H1 (cell line): Measurements from ENCODE around the gene PPCDC. TPM values are rescaled to one million over a fixed set of nuclear protein-coding genes. Genes with fewer than 3 reads are reported as not detected.

ENCODE experiments used
- CTCF ChIA-PET: fragments of 300-600 bp; sonication (Branson Sonifier 250); formaldehyde crosslinking; loops from one replicate; lab custom pipeline; 2021; ENCODE audit not compliant: partially characterized antibody; lab: Charles Lee
- POLR2A ChIA-PET: fragments of 300-600 bp; sonication (Branson Sonifier 250); formaldehyde crosslinking; loops from one replicate; lab custom pipeline; 2021; ENCODE audit warnings: inconsistent platforms; ENCODE audit not compliant: partially characterized antibody; lab: Charles Lee
- DNase-seq, 2 experiments: peaks; one replicate each; pipeline versions ENCODE4 v3.0.0 to v3.0.0-alpha.2; 2010 to 2022; ENCODE audit warnings: low spot score in 2 of 2, low read depth in 1 of 2, mixed read lengths in 1 of 2
- FAIRE-seq: peaks from 2 replicates; lab custom pipeline; 2011; peaks lifted over from hg19 to GRCh38; lab: Jason Lieb, UNC
- H2AFZ ChIP-seq: 2 replicates; pipeline ENCODE4 v1.8.1; 2012; ENCODE audit warnings: low read length, inconsistent platforms
- H2AK5ac ChIP-seq: 2 replicates; pipeline ENCODE4 v1.6.1; 2013; ENCODE audit warnings: low read depth, low read length
- H2BK120ac ChIP-seq: replicated peaks from 2 replicates; pipeline ENCODE3; 2013; ENCODE audit warnings: low read depth, low read length, inconsistent platforms
- H2BK12ac ChIP-seq: 2 replicates; pipeline ENCODE4 v1.6.1; 2013; ENCODE audit warnings: low read depth, low read length
- H2BK15ac ChIP-seq: 2 replicates; pipeline ENCODE4 v1.6.1; 2013; ENCODE audit warnings: low read length
- H2BK20ac ChIP-seq: 2 replicates; pipeline ENCODE4 v1.6.1; 2013; ENCODE audit warnings: low read length
- H2BK5ac ChIP-seq: 2 replicates; pipeline ENCODE4 v1.6.1; 2013; ENCODE audit warnings: low read depth, low read length
- H3K14ac ChIP-seq: 2 replicates; pipeline ENCODE4 v1.6.1; 2013; ENCODE audit warnings: inconsistent platforms; ENCODE audit not compliant: insufficient read length
- H3K18ac ChIP-seq: 2 replicates; pipeline ENCODE4 v1.6.1; 2013; ENCODE audit warnings: low read length; ENCODE audit errors: extremely low read depth
- H3K23ac ChIP-seq: 2 replicates; pipeline ENCODE4 v1.6.1; 2013; ENCODE audit warnings: inconsistent platforms; ENCODE audit not compliant: insufficient read length
- H3K23me2 ChIP-seq: 2 replicates; pipeline ENCODE4 v1.6.1; 2013; ENCODE audit warnings: low read depth, low read length
- H3K27ac ChIP-seq: 2 replicates; pipeline ENCODE4 v1.6.1; 2011; ENCODE audit warnings: low read depth, low read length, inconsistent platforms
- H3K27me3 ChIP-seq, 4 experiments: replicated peaks in 1 of 4; 1 replicate in 1 of 4; 2 replicates in 3 of 4; pipeline versions ENCODE4 v1.6.1 to v1.8.1; 2011 to 2013; ENCODE audit warnings: low read length in 3 of 4, mild to moderate bottlenecking in 3 of 4, inconsistent platforms in 2 of 4, mixed read lengths in 2 of 4, moderate library complexity in 1 of 4; ENCODE audit not compliant: control insufficient read depth in 3 of 4, insufficient read depth in 3 of 4; ENCODE audit errors: extremely low read depth in 1 of 4
- H3K36me3 ChIP-seq, 4 experiments: 2 replicates each; pipeline versions ENCODE4 v1.6.1 to v1.8.1; 2011 to 2013; ENCODE audit warnings: mild to moderate bottlenecking in 4 of 4, low read length in 3 of 4, moderate library complexity in 2 of 4, control low read depth in 1 of 4, inconsistent platforms in 1 of 4; ENCODE audit not compliant: insufficient read depth in 4 of 4, control insufficient read depth in 2 of 4
- H3K4ac ChIP-seq: replicated peaks from 2 replicates; pipeline ENCODE3; 2013; ENCODE audit warnings: low read length, low read depth, mixed read lengths, inconsistent platforms; ENCODE audit not compliant: insufficient read length
- H3K4me1 ChIP-seq, 4 experiments: replicated peaks in 1 of 4; 1 replicate in 1 of 4; 2 replicates in 3 of 4; pipeline versions ENCODE4 v1.6.1 to v1.8.1; 2011 to 2013; ENCODE audit warnings: low read length in 3 of 4, inconsistent platforms in 2 of 4, mixed read lengths in 1 of 4; ENCODE audit not compliant: insufficient read depth in 4 of 4, control insufficient read depth in 3 of 4
- H3K4me2 ChIP-seq, 2 experiments: 2 replicates each; pipeline versions ENCODE4 v1.6.1 to v1.8.1; 2011 to 2013; ENCODE audit warnings: low read depth in 2 of 2, low read length in 2 of 2, control low read depth in 1 of 2, inconsistent platforms in 1 of 2, mild to moderate bottlenecking in 1 of 2; ENCODE audit not compliant: insufficient read depth in 1 of 2
- H3K4me3 ChIP-seq, 4 experiments: fragments of 200-600, 300-600 bp in 1 of 4; sonication (generic), shearing (Covaris generic), sonication (Bioruptor Twin) in 1 of 4; 2 replicates each; pipeline versions ENCODE4 v1.5.1 to v1.8.1; 2011 to 2016; ENCODE audit warnings: low read length in 4 of 4, low read depth in 3 of 4, control low read depth in 2 of 4, inconsistent platforms in 2 of 4, mild to moderate bottlenecking in 2 of 4, mixed read lengths in 1 of 4, moderate library complexity in 1 of 4; ENCODE audit not compliant: insufficient read depth in 2 of 4; ENCODE audit errors: extremely low read depth in 1 of 4
- H3K56ac ChIP-seq: replicated peaks from 2 replicates; pipeline ENCODE3; 2013; ENCODE audit warnings: low read depth, mild to moderate bottlenecking, mixed read lengths, low read length, inconsistent platforms; ENCODE audit not compliant: insufficient read length
- H3K79me1 ChIP-seq: 2 replicates; pipeline ENCODE4 v1.6.1; 2013; ENCODE audit warnings: low read depth, low read length, control low read depth
- H3K79me2 ChIP-seq, 2 experiments: 2 replicates each; pipeline versions ENCODE4 v1.6.1 to v1.8.1; 2012 to 2013; ENCODE audit warnings: low read length in 2 of 2, mild to moderate bottlenecking in 2 of 2, inconsistent platforms in 1 of 2; ENCODE audit not compliant: insufficient read depth in 2 of 2, control insufficient read depth in 1 of 2
- H3K9ac ChIP-seq, 4 experiments: replicated peaks in 1 of 4; 1 replicate in 1 of 4; 2 replicates in 3 of 4; pipeline versions ENCODE4 v1.6.1 to v1.8.1; 2011 to 2013; ENCODE audit warnings: low read depth in 3 of 4, low read length in 3 of 4, control low read depth in 2 of 4, mild to moderate bottlenecking in 2 of 4, moderate library complexity in 2 of 4, inconsistent platforms in 1 of 4; ENCODE audit errors: extremely low read depth in 1 of 4
- H3K9me3 ChIP-seq, 2 experiments: 2 replicates each; pipeline versions ENCODE4 v1.6.1 to v1.8.1; 2012 to 2013; ENCODE audit warnings: mild to moderate bottlenecking in 2 of 2, moderate library complexity in 2 of 2, control low read depth in 1 of 2, inconsistent platforms in 1 of 2, low read depth in 1 of 2, low read length in 1 of 2, mixed read lengths in 1 of 2; ENCODE audit not compliant: insufficient read depth in 2 of 2
- H4K20me1 ChIP-seq, 2 experiments: replicated peaks in 1 of 2; 2 replicates each; pipeline versions ENCODE3 to v1.8.1; 2011 to 2013; ENCODE audit warnings: inconsistent platforms in 2 of 2, low read length in 2 of 2, mild to moderate bottlenecking in 1 of 2; ENCODE audit not compliant: insufficient read depth in 2 of 2, control insufficient read depth in 1 of 2
- H4K5ac ChIP-seq: 2 replicates; pipeline ENCODE4 v1.6.1; 2013; ENCODE audit warnings: low read length, low read depth, mixed read lengths, inconsistent platforms; ENCODE audit not compliant: insufficient read length
- H4K8ac ChIP-seq: 2 replicates; pipeline ENCODE4 v1.8.0; 2013; ENCODE audit warnings: mild to moderate bottlenecking, moderate library complexity, low read length, inconsistent platforms; ENCODE audit not compliant: insufficient read depth; ENCODE audit errors: extremely low read depth
- H4K91ac ChIP-seq: replicated peaks from 2 replicates; pipeline ENCODE3; 2013; ENCODE audit warnings: low read length, mixed read lengths, inconsistent platforms; ENCODE audit not compliant: insufficient read length
- CHD1 ChIP-seq: IDR thresholded peaks from 2 replicates; pipeline ENCODE4 v1.6.1; 2012; ENCODE audit warnings: low read depth, low read length, improper control_type of control experiment
- CTBP2 ChIP-seq: IDR thresholded peaks from 2 replicates; pipeline ENCODE4 v1.7.0; 2011; ENCODE audit warnings: borderline replicate concordance, mild to moderate bottlenecking, moderate library complexity, mixed read lengths, low read length; ENCODE audit not compliant: insufficient read depth, insufficient read length
- GABPA ChIP-seq: IDR thresholded peaks from 2 replicates; pipeline ENCODE4 v1.6.1; 2011; ENCODE audit warnings: mild to moderate bottlenecking, low read length, moderate library complexity, borderline replicate concordance; ENCODE audit not compliant: insufficient read depth
- MAFK ChIP-seq: IDR thresholded peaks from 2 replicates; pipeline ENCODE4 v1.6.1; 2012; ENCODE audit warnings: low read depth, mild to moderate bottlenecking, improper control_type of control experiment, low read length
- TAF1 ChIP-seq: IDR thresholded peaks from 2 replicates; pipeline ENCODE4 v1.6.1; 2011; ENCODE audit warnings: mild to moderate bottlenecking, low read depth, low read length
- TAF7 ChIP-seq: optimal IDR thresholded peaks from 2 replicates; pipeline ENCODE3; 2011; ENCODE audit warnings: low read depth, mild to moderate bottlenecking, inconsistent platforms, low read length, moderate library complexity, borderline replicate concordance
- WGBS, 2 experiments: shearing (Covaris generic) in 1 of 2; methylation state at CpG; one replicate each; pipeline versions ENCODE4 v1.1.6 to v1.1.7; 2013 to 2015; ENCODE audit warnings: low lambda C conversion rate in 2 of 2, mixed read lengths in 2 of 2, inconsistent platforms in 1 of 2, low coverage in 1 of 2, missing lambda C conversion rate in 1 of 2; ENCODE audit not compliant: insufficient replicate concordance in 2 of 2, insufficient coverage in 1 of 2, insufficient read length in 1 of 2; ENCODE audit errors: extremely low coverage in 1 of 2, missing lambda C conversion rate in 1 of 2; 5-methylcytosine and 5-hydroxymethylcytosine counted together
- polyA plus RNA-seq, 7 experiments: library from polyadenylated mRNA; depleted of rRNA in 3 of 7; stranded (reverse) in 5 of 7; unstranded in 2 of 7; fragments of >200 nt in 5 of 7; fragments of 200-250 nt in 2 of 7; gene quantifications; 1 replicate in 5 of 7; 2 replicates in 1 of 7; 4 replicates in 1 of 7; pipeline versions ENCODE4 v1.2.1 to v1.2.3, GENCODE V29; 2011 to 2013; ENCODE audit warnings: missing spikeins in 2 of 7, mixed read lengths in 2 of 7
- total RNA-seq: library from RNA; stranded (reverse); fragmentation: NEBNext Ultra II Directional; extraction: Animal tissue kit (Norgen Biotek cat#: 25700); gene quantifications from 2 replicates; pipeline ENCODE4 v1.2.1, GENCODE V29; 2021

PPCDC gene
- total and polyA plus RNA-seq, 2 of the 8 experiments (the other 6 are each of a cell fraction or from before 2014, with no cell fraction given) = 11.3 to 29.7 TPM

DNA sequence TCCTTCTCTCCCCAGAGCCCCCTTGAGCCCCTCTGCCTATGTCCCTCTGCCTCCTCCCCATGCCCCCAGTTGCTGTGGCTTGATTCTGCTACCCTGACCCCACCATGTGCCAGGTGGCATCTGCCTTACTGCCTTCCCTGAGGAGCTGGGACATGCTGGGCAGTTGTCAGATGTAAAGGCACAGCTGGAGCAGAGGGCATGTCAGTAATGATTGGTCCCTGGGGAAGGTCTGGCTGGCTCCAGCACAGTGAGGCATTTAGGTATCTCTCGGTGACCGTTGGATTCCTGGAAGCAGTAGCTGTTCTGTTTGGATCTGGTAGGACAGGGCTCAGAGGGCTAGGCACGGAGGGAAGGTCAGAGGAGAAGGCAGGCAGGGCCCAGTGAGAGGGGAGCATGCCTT lies 3.5 kb upstream of the PPCDC start:
- Histone ChIP-seq H2BK15ac (no peak overlapping the region), H3K4me1 (no peaks in the 10 kb centered on the region; a peak in 1 of 7 replicates), H3K23me2 (0 out of 2 replicates have a peak, but pooled peaks cover 3% of the 10 kb centered on the region), H2BK5ac (no peak overlapping the region; the same call in 1 of the 2 replicates), H3K4ac (no peak overlapping the region), H2BK12ac (no peak overlapping the region), H2AK5ac (no peak overlapping the region), H3K27ac (no peak overlapping the region), H3K56ac (no peak overlapping the region), H2AFZ (no peak overlapping the region), H2BK120ac (no peak overlapping the region), H3K18ac (no peak overlapping the region), H3K9ac (no peak overlapping the region), H2BK20ac (no peak overlapping the region), H4K5ac (no peak overlapping the region), H3K4me2 (no peak overlapping the region), H3K36me3 (peaks cover 0 to 11% (median 4%) of the 10 kb centered on the region in 4 experiments; a peak in 4 of 8 replicates), H3K79me2 (peaks cover 0 to 11% of the 10 kb centered on the region in 2 experiments; a peak in 2 of 4 replicates), H3K4me3 (no peak overlapping the region), H3K23ac (no peak overlapping the region), H4K20me1 (peaks cover 0 to 2% of the 10 kb centered on the region in 2 experiments), H3K79me1 (no peaks in the 10 kb centered on the region), H3K27me3 (no peaks in the 10 kb centered on the region), H4K91ac (no peak overlapping the region), H3K14ac (no peak overlapping the region), H4K8ac (no peak overlapping the region), H3K9me3 (no peaks in the 10 kb centered on the region)
- CTCF ChIA-PET = interaction anchor here (0.5 to 3.4 kb wide), 5 partner anchors 9 to 189 kb away, joined by 3 to 13 read pairs (median 4); no protein-coding TSS in a partner anchor
- TF ChIP-seq GABPA (no peak), TAF7 (no peak), CTBP2 (no peak), TAF1 (no peak), CHD1 (no peak), MAFK (no peak)
- POLR2A ChIA-PET = interaction anchor here (1.0 kb wide), 1 partner anchor 125 kb away, joined by 3 read pairs; no protein-coding TSS in a partner anchor
- FAIRE-seq = no peak
- 88% methylated on average over 3 of the region's 3 CpGs; no CpG with 5 or more reads in 1 of the 2 experiments for WGBS, 2 experiments
- no peak for DNase-seq
